ENCODE results near the gene ARID1A.

ARID1A gene

GRCh38 chr1:26747048-26747447, 51.2 kb downstream of the ARID1A start:
- no peak for TF ChIP-seq FOXP2 (optimal IDR thresholded peaks at IDR 0.05; ENCODE audit: borderline replicate concordance, extremely low read depth, extremely low read length, insufficient read depth)
- TF ChIP-seq POLR2AphosphoS5 (IDR thresholded peaks at IDR 0.05; ENCODE audit: low read depth, low read length), result no peak
- TF ChIP-seq, protein P1, sequence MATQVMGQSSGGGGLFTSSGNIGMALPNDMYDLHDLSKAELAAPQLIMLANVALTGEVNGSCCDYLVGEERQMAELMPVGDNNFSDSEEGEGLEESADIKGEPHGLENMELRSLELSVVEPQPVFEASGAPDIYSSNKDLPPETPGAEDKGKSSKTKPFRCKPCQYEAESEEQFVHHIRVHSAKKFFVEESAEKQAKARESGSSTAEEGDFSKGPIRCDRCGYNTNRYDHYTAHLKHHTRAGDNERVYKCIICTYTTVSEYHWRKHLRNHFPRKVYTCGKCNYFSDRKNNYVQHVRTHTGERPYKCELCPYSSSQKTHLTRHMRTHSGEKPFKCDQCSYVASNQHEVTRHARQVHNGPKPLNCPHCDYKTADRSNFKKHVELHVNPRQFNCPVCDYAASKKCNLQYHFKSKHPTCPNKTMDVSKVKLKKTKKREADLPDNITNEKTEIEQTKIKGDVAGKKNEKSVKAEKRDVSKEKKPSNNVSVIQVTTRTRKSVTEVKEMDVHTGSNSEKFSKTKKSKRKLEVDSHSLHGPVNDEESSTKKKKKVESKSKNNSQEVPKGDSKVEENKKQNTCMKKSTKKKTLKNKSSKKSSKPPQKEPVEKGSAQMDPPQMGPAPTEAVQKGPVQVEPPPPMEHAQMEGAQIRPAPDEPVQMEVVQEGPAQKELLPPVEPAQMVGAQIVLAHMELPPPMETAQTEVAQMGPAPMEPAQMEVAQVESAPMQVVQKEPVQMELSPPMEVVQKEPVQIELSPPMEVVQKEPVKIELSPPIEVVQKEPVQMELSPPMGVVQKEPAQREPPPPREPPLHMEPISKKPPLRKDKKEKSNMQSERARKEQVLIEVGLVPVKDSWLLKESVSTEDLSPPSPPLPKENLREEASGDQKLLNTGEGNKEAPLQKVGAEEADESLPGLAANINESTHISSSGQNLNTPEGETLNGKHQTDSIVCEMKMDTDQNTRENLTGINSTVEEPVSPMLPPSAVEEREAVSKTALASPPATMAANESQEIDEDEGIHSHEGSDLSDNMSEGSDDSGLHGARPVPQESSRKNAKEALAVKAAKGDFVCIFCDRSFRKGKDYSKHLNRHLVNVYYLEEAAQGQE (IDR thresholded peaks at IDR 0.05; ENCODE audit: insufficient read depth in 1 of 2, low read depth in 2 of 2, low read length in 2 of 2), result no peak

- no peak for TF ChIP-seq POLR2AphosphoS5 (IDR thresholded peaks at IDR 0.05; ENCODE audit: low read depth, low read length)
- TF ChIP-seq FOXP2 (optimal IDR thresholded peaks at IDR 0.05; ENCODE audit: borderline replicate concordance, extremely low read depth, extremely low read length, insufficient read depth), result no peak
- no peak for TF ChIP-seq TAF1 (IDR thresholded peaks at IDR 0.05; ENCODE audit: borderline replicate concordance, insufficient read depth, low read length)
- TF ChIP-seq, protein P1 (IDR thresholded peaks at IDR 0.05; ENCODE audit: insufficient read depth in 1 of 2, low read depth in 2 of 2, low read length in 2 of 2), result no peak
- no peak for TF ChIP-seq SIN3A (IDR thresholded peaks at IDR 0.05; ENCODE audit: borderline replicate concordance, insufficient read depth, low read length)
Measured at GRCh38 chr1:26748351-26748750, 52.5 kb downstream of the ARID1A start.

GRCh38 chr1:26749458-26749857, 53.6 kb downstream of the ARID1A start:
- no peak for TF ChIP-seq FOXP2 (optimal IDR thresholded peaks at IDR 0.05; ENCODE audit: borderline replicate concordance, extremely low read depth, extremely low read length, insufficient read depth)
- no peak for TF ChIP-seq POLR2AphosphoS5 (IDR thresholded peaks at IDR 0.05; ENCODE audit: low read depth, low read length)
- no peak for TF ChIP-seq SIN3A (IDR thresholded peaks at IDR 0.05; ENCODE audit: borderline replicate concordance, insufficient read depth, low read length)
- TF ChIP-seq TAF1 (IDR thresholded peaks at IDR 0.05; ENCODE audit: borderline replicate concordance, insufficient read depth, low read length), result no peak
- TF ChIP-seq, protein P1 (IDR thresholded peaks at IDR 0.05; ENCODE audit: insufficient read depth in 1 of 2, low read depth in 2 of 2, low read length in 2 of 2), result no peak

DNA sequence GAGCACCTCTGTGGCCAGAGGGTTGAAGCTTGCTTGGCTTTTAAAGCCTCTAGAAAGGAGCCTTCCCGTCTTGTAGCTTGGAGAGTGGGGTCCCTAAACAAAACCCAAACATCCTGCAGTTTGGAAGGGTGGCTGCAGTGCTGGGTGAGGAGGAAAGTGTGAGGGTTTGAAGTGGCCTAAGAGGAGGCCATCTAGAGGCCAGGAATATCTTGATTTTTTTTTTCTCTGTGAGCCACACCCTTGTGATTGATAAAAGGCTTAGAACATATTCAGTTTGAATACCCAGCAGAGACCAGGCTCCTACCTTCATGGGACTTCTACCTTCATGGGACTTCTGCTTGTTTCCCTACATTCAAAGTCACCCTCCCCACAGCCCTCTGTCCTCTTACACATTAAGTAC, 54.6 kb downstream of the ARID1A start:
- no peak for TF ChIP-seq POLR2AphosphoS5 (IDR thresholded peaks at IDR 0.05; ENCODE audit: low read depth, low read length)
- no peak for TF ChIP-seq FOXP2 (optimal IDR thresholded peaks at IDR 0.05; ENCODE audit: borderline replicate concordance, extremely low read depth, extremely low read length, insufficient read depth)
- TF ChIP-seq SIN3A (IDR thresholded peaks at IDR 0.05; ENCODE audit: borderline replicate concordance, insufficient read depth, low read length), result no peak
- no peak for TF ChIP-seq TAF1 (IDR thresholded peaks at IDR 0.05; ENCODE audit: borderline replicate concordance, insufficient read depth, low read length)
- TF ChIP-seq, protein P1 (IDR thresholded peaks at IDR 0.05; ENCODE audit: insufficient read depth in 1 of 2, low read depth in 2 of 2, low read length in 2 of 2), result no peak

GRCh38 chr1:26752519-26752918, 56.7 kb downstream of the ARID1A start:
- TF ChIP-seq POLR2AphosphoS5 (IDR thresholded peaks at IDR 0.05; ENCODE audit: low read depth, low read length) (no peak), FOXP2 (optimal IDR thresholded peaks at IDR 0.05; ENCODE audit: borderline replicate concordance, extremely low read depth, extremely low read length, insufficient read depth) (no peak), SIN3A (IDR thresholded peaks at IDR 0.05; ENCODE audit: borderline replicate concordance, insufficient read depth, low read length) (no peak), TAF1 (IDR thresholded peaks at IDR 0.05; ENCODE audit: borderline replicate concordance, insufficient read depth, low read length) (no peak)
- TF ChIP-seq, protein P1 (IDR thresholded peaks at IDR 0.05; ENCODE audit: insufficient read depth in 1 of 2, low read depth in 2 of 2, low read length in 2 of 2), result no peak

Data from PFSK-1 (cell line).